ENCODE results near the gene SDCCAG8. TPM values are rescaled to one million over a fixed set of nuclear protein-coding genes. Genes with fewer than 3 reads are reported as not detected.

SDCCAG8 gene
- total and polyA plus RNA-seq, 2 experiments from 2014 or later, result 28.0 to 66.7 TPM

- no peaks in the 10 kb centered on the region for H3K27me3 ChIP-seq (ENCODE audit: insufficient read depth)
- no peaks in the 10 kb centered on the region for H3K36me3 ChIP-seq (ENCODE audit: insufficient read depth)
- ATAC-seq (no peak), DNase-seq (ENCODE audit: low spot score) (no peak)
- H3K4me3 ChIP-seq, result no peak overlapping the region
- H3K27ac ChIP-seq (ENCODE audit: low read depth), result no peak overlapping the region
- H3K79me2 ChIP-seq (replicated peaks; ENCODE audit: insufficient read depth), result no peaks in the 10 kb centered on the region
- peaks cover 3% of the 10 kb centered on the region; the same call in 2 of the 3 replicates for H3K4me1 Mint-ChIP-seq
- H4K20me1 ChIP-seq (replicated peaks; ENCODE audit: insufficient read depth), result no peaks in the 10 kb centered on the region
- no peaks in the 10 kb centered on the region for H3K4me1 ChIP-seq (ENCODE audit: insufficient read depth)
- H3F3A ChIP-seq (replicated peaks; ENCODE audit: low read depth), result no peaks in the 10 kb centered on the region
- H3K27me3 Mint-ChIP-seq (ENCODE audit: insufficient read depth, low read depth, poor library complexity), result peaks cover 2% of the 10 kb centered on the region
- no peak overlapping the region for H3K4me3 Mint-ChIP-seq
- TF ChIP-seq CREB1 (CRISPR knock-in tag; IDR thresholded peaks at IDR 0.05; ENCODE audit: low read depth) (no peak), EZH2 (IDR thresholded peaks at IDR 0.05; ENCODE audit: low read depth, unreplicated experiment) (no peak), ZNF331 (CRISPR knock-in tag; IDR thresholded peaks at IDR 0.05; ENCODE audit: low read depth) (no peak), POLR2AphosphoS5 (IDR thresholded peaks at IDR 0.05; ENCODE audit: low read depth) (no peak), CTCF (conservative IDR thresholded peaks at IDR 0.05; ENCODE audit: low read depth in 2 of 2) (no peak), ETS1 (IDR thresholded peaks at IDR 0.05) (no peak), ZNF114 (CRISPR knock-in tag; IDR thresholded peaks at IDR 0.05) (no peak), NANOG (IDR thresholded peaks at IDR 0.05; ENCODE audit: borderline replicate concordance) (no peak), EZH2phosphoT487 (IDR thresholded peaks at IDR 0.05; ENCODE audit: unreplicated experiment) (no peak), JUNB (IDR thresholded peaks at IDR 0.05; ENCODE audit: unreplicated experiment) (no peak)
- TF ChIP-seq, protein P1, sequence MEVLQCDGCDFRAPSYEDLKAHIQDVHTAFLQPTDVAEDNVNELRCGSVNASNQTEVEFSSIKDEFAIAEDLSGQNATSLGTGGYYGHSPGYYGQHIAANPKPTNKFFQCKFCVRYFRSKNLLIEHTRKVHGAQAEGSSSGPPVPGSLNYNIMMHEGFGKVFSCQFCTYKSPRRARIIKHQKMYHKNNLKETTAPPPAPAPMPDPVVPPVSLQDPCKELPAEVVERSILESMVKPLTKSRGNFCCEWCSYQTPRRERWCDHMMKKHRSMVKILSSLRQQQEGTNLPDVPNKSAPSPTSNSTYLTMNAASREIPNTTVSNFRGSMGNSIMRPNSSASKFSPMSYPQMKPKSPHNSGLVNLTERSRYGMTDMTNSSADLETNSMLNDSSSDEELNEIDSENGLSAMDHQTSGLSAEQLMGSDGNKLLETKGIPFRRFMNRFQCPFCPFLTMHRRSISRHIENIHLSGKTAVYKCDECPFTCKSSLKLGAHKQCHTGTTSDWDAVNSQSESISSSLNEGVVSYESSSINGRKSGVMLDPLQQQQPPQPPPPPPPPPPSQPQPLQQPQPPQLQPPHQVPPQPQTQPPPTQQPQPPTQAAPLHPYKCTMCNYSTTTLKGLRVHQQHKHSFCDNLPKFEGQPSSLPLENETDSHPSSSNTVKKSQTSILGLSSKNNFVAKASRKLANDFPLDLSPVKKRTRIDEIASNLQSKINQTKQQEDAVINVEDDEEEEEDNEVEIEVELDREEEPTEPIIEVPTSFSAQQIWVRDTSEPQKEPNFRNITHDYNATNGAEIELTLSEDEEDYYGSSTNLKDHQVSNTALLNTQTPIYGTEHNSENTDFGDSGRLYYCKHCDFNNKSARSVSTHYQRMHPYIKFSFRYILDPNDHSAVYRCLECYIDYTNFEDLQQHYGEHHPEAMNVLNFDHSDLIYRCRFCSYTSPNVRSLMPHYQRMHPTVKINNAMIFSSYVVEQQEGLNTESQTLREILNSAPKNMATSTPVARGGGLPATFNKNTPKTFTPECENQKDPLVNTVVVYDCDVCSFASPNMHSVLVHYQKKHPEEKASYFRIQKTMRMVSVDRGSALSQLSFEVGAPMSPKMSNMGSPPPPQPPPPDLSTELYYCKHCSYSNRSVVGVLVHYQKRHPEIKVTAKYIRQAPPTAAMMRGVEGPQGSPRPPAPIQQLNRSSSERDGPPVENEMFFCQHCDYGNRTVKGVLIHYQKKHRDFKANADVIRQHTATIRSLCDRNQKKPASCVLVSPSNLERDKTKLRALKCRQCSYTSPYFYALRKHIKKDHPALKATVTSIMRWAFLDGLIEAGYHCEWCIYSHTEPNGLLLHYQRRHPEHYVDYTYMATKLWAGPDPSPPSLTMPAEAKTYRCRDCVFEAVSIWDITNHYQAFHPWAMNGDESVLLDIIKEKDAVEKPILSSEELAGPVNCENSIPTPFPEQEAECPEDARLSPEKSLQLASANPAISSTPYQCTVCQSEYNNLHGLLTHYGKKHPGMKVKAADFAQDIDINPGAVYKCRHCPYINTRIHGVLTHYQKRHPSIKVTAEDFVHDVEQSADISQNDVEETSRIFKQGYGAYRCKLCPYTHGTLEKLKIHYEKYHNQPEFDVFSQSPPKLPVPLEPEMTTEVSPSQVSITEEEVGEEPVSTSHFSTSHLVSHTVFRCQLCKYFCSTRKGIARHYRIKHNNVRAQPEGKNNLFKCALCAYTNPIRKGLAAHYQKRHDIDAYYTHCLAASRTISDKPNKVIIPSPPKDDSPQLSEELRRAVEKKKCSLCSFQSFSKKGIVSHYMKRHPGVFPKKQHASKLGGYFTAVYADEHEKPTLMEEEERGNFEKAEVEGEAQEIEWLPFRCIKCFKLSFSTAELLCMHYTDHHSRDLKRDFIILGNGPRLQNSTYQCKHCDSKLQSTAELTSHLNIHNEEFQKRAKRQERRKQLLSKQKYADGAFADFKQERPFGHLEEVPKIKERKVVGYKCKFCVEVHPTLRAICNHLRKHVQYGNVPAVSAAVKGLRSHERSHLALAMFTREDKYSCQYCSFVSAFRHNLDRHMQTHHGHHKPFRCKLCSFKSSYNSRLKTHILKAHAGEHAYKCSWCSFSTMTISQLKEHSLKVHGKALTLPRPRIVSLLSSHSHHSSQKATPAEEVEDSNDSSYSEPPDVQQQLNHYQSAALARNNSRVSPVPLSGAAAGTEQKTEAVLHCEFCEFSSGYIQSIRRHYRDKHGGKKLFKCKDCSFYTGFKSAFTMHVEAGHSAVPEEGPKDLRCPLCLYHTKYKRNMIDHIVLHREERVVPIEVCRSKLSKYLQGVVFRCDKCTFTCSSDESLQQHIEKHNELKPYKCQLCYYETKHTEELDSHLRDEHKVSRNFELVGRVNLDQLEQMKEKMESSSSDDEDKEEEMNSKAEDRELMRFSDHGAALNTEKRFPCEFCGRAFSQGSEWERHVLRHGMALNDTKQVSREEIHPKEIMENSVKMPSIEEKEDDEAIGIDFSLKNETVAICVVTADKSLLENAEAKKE (CRISPR knock-in tag; IDR thresholded peaks at IDR 0.05), result no peak
- H3K4me2 ChIP-seq, result no peak overlapping the region
- no peak overlapping the region for H2AFZ ChIP-seq
- H3K9me3 Mint-ChIP-seq, result no peaks in the 10 kb centered on the region
- no peaks in the 10 kb centered on the region for H3K36me3 Mint-ChIP-seq (ENCODE audit: low read depth)
- H3K9me2 ChIP-seq (ENCODE audit: insufficient read depth), result no peaks in the 10 kb centered on the region
- H3K27ac Mint-ChIP-seq, result no peak overlapping the region
These were observed 90.6 kb downstream of the SDCCAG8 start for GRCh38 chr1:243346468-243346867.

Data from GM23338 (cell line).